Thyroid gland (tissue), 4 donors: ENCODE measurements around the gene SCARF1.

ENCODE experiments used
- POLR2A ChIP-seq, 2 donors: fragments of 450-650 bp; IDR thresholded peaks; one replicate each; pipeline ENCODE4 v1.6.1; 2017; ENCODE audit warnings: antibody characterized with exemption in 2 of 2, mild to moderate bottlenecking in 2 of 2, moderate library complexity in 1 of 2
- TF ChIP-seq, protein P1 (sequence below), 6 experiments: fragments of 200-600 bp in 3 of 6; fragments of 450-650 bp in 3 of 6; sonication (generic) in 3 of 6; IDR thresholded peaks; one replicate each; pipeline ENCODE4 v1.5.1; 2016 to 2019; ENCODE audit warnings: antibody characterized with exemption in 6 of 6, mild to moderate bottlenecking in 2 of 6, inconsistent platforms in 1 of 6, moderate library complexity in 1 of 6

DNA sequence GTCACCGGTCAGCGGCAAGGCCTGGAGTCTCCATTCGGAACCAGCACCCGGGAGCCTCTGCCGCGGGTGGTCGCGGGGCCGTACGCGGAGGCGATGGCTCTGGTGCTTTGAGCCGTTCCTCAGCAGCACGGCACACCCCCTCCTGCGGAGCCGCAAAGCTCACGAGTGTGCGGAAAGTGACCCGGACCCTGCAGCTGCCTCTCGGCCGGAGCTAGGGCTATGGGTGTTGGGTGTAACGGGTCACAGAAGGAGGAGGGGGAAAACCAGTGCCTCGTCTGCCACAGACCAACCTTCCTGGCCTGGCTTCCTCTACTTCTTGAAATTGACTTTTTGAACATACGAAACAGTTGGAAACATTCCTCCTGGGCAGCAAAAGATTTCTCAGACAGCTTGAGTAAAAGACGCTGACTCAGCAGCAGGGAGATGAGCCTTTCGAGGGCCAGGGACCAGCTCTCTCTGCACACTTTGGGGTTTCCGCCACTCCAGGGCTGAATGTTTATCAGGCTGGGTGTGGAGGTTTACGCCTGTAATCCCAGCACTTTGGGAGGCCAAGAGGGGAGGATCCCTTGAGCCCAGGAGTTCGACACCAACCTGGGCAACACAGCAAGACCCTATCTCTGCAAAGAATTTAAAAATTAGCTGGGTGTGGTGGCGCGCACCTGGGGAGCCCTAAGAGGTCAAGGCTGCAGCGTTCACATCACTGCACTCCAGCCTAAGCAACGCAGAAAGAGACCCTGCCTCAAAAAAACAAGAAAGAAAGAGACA is 56.5 kb downstream of the SCARF1 start:
- TF ChIP-seq, protein P1, sequence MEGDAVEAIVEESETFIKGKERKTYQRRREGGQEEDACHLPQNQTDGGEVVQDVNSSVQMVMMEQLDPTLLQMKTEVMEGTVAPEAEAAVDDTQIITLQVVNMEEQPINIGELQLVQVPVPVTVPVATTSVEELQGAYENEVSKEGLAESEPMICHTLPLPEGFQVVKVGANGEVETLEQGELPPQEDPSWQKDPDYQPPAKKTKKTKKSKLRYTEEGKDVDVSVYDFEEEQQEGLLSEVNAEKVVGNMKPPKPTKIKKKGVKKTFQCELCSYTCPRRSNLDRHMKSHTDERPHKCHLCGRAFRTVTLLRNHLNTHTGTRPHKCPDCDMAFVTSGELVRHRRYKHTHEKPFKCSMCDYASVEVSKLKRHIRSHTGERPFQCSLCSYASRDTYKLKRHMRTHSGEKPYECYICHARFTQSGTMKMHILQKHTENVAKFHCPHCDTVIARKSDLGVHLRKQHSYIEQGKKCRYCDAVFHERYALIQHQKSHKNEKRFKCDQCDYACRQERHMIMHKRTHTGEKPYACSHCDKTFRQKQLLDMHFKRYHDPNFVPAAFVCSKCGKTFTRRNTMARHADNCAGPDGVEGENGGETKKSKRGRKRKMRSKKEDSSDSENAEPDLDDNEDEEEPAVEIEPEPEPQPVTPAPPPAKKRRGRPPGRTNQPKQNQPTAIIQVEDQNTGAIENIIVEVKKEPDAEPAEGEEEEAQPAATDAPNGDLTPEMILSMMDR (IDR thresholded peaks at IDR 0.05): no peak
- no peak for TF ChIP-seq POLR2A (IDR thresholded peaks at IDR 0.05)
